IgD-negative memory B cell (primary cell): ENCODE measurements around the gene ARVCF. TPM values are rescaled to one million over a fixed set of nuclear protein-coding genes. Genes with fewer than 3 reads are reported as not detected.

Experiments used
- H3K27ac Mint-ChIP-seq, 3 donors: one replicate each; pipeline ENCODE4 v1.8.0; 2020 to 2022; ENCODE audit warnings: mild to moderate bottlenecking in 3 of 3, mixed read lengths in 3 of 3, moderate library complexity in 1 of 3
- H3K27me3 Mint-ChIP-seq: one replicate; pipeline ENCODE4 v1.8.0; 2021; ENCODE audit warnings: mixed read lengths
- H3K36me3 Mint-ChIP-seq: one replicate; pipeline ENCODE4 v1.8.0; 2020; ENCODE audit warnings: mild to moderate bottlenecking, mixed read lengths
- H3K4me1 Mint-ChIP-seq, 3 donors: one replicate each; pipeline ENCODE4 v1.8.0; 2020 to 2022; ENCODE audit warnings: mixed read lengths in 3 of 3, mild to moderate bottlenecking in 1 of 3
- H3K4me3 Mint-ChIP-seq, 4 donors: one replicate each; pipeline ENCODE4 v1.8.0; 2020 to 2022; ENCODE audit warnings: mild to moderate bottlenecking in 4 of 4, mixed read lengths in 4 of 4, moderate library complexity in 3 of 4
- H3K9me3 Mint-ChIP-seq, 3 donors: one replicate each; pipeline ENCODE4 v1.8.0; 2020 to 2021; ENCODE audit warnings: mixed read lengths in 3 of 3, mild to moderate bottlenecking in 1 of 3
- polyA plus RNA-seq: library from polyadenylated mRNA; unstranded; fragments of 300-500 nt; fragmentation: Illumina TruSeq; gene quantifications from one replicate; pipeline ENCODE4 v1.2.3, GENCODE V29; 2021

ARVCF gene
- polyA plus RNA-seq, 1 donor from 2014 or later = 0.16 TPM

GRCh38 chr22:20056161-20056560 is 39.5 kb upstream of the ARVCF start:
- Mint-ChIP-seq H3K36me3 (peaks cover 2% of the 10 kb centered on the region), H3K27me3 (no peaks in the 10 kb centered on the region), H3K9me3 (no peaks in the 10 kb centered on the region), H3K4me3 (no peak overlapping the region), H3K27ac (no peak overlapping the region), H3K4me1 (no peaks in the 10 kb centered on the region)

DNA sequence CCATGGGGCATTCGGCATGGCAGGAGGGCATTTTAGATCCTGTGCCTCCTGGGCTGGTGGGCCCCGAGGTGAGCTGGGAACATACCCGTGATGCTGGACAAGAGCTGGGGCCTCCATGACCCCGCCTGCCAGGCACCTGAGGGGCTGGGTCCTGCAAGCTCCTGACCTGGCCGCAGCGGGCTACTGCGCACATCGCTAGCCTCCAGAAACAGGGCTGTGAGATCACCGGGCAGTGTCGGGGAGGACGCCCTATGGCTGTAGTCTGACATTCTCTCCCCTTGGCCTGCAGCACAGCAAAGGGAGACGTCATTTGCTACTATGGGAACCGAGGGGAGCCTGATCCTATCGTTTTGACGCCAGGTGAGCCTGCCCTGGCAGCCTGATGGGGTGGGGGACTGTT is 39.0 kb upstream of the ARVCF start:
- Mint-ChIP-seq H3K4me1 (no peaks in the 10 kb centered on the region), H3K27me3 (no peaks in the 10 kb centered on the region), H3K36me3 (peaks cover 2% of the 10 kb centered on the region), H3K9me3 (no peaks in the 10 kb centered on the region), H3K4me3 (no peak overlapping the region), H3K27ac (no peak overlapping the region)

DNA sequence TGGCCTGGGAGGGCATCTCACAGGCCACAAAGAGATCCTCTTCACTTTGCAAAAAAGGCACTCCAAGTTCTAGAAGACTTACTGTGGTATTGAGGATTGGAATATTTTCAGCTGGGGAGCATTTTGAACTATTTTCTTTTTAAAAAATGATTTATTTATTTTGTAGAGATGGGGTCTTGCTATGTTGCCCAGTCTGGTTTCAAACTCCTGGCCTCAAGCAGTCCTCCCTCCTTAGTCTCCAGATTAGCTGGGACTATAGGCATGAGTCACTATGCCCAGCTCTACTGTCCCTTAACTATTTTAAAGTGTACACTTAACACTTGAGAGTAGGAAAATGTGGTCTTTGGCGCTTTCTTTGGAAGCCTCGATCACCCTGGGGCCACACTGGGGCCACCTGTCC is 38.5 kb upstream of the ARVCF start:
- Mint-ChIP-seq H3K36me3 (peaks cover 2% of the 10 kb centered on the region), H3K4me3 (no peak overlapping the region), H3K9me3 (no peaks in the 10 kb centered on the region), H3K27ac (no peak overlapping the region), H3K27me3 (no peaks in the 10 kb centered on the region), H3K4me1 (no peaks in the 10 kb centered on the region)

DNA sequence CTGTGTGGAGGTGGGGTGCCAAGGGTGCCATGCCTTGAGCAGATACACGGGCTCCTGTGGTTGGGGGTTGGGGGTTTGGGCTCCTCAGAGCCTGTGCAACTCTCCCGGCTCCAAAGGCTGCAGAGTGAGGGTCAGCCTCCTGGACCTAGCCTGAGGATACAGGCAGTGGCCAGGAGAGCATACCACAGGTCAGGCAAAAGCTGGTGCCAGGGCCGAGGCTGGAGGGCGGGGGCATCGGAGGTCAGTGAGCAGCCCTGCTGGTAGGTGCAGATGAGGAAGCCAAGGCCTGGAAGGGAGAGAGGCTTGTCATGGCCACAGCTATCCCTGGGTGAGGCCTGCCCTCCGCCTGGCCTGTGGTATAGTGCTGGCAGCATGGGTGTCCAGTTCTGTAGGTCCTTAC is 37.9 kb upstream of the ARVCF start:
- no peaks in the 10 kb centered on the region for H3K9me3 Mint-ChIP-seq
- H3K27ac Mint-ChIP-seq = no peak overlapping the region
- no peak overlapping the region for H3K4me3 Mint-ChIP-seq
- H3K4me1 Mint-ChIP-seq = no peaks in the 10 kb centered on the region
- peaks cover 4% of the 10 kb centered on the region for H3K36me3 Mint-ChIP-seq
- H3K27me3 Mint-ChIP-seq = no peaks in the 10 kb centered on the region

DNA sequence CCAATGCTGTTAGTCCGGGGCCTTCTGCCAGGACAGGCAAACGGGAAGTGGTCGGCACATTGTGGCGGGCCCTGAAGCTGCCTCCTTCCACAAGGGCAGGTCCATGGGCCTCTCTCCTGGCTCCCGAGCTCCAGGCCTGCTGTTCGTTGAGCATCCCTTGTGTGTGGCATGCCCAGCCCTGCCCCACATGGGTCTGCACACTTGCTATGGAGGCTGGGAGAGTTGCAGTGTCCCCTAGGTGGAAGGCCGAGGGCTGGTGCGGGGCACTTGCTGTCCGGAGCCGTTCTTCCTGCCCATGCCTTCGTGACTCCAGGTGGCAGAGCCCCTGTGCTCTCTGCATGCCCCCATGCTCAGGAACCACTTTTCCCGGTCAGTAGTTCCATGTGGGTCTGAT is 37.4 kb upstream of the ARVCF start:
- Mint-ChIP-seq H3K9me3 (no peaks in the 10 kb centered on the region), H3K27ac (no peak overlapping the region), H3K27me3 (no peaks in the 10 kb centered on the region), H3K4me1 (no peaks in the 10 kb centered on the region), H3K4me3 (no peak overlapping the region), H3K36me3 (peaks cover 6% of the 10 kb centered on the region)

DNA sequence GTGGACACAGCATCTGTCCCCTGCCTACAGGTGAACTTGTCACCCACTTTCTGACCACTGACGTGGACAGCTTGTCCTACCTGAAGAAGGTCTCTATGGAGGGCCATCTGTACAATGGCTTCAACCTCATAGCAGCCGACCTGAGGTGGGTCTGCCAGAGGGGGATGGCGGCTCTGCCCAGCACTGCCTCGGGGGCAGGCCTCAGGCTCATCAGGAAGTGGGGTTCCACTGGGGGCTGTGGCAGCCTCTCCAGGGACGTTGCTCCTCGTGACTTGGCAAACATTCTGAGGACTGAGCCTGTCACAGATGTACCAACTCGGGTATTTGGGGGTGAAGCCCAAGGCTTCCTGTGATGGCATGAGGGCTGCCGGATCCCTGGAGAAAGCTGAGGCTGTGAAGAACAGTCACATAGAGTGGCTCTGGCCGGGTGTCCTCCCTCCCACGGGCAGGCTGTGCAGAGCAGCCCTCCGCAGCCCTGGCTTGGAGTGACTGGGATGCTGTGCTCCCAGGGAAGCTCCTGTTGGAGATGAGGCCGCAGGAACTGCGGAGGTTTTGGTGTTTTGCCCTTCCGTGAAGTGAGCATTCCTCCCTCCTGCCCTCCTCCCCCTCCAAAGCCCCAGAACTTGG is 36.9 kb upstream of the ARVCF start:
- no peaks in the 10 kb centered on the region for H3K9me3 Mint-ChIP-seq
- peaks cover 10% of the 10 kb centered on the region for H3K36me3 Mint-ChIP-seq
- H3K4me3 Mint-ChIP-seq = no peak overlapping the region
- H3K27ac Mint-ChIP-seq = no peak overlapping the region
- H3K4me1 Mint-ChIP-seq = no peaks in the 10 kb centered on the region
- no peaks in the 10 kb centered on the region for H3K27me3 Mint-ChIP-seq

- H3K9me3 Mint-ChIP-seq = peaks cover 0 to 4% (median 0%) of the 10 kb centered on the region in 3 donors
- H3K36me3 Mint-ChIP-seq = peaks cover 12% of the 10 kb centered on the region
- no peaks in the 10 kb centered on the region for H3K27me3 Mint-ChIP-seq
- no peak overlapping the region for H3K27ac Mint-ChIP-seq
- no peak overlapping the region for H3K4me3 Mint-ChIP-seq
- no peaks in the 10 kb centered on the region for H3K4me1 Mint-ChIP-seq
Measured at GRCh38 chr22:20052309-20053259, 36.0 kb upstream of the ARVCF start.

DNA sequence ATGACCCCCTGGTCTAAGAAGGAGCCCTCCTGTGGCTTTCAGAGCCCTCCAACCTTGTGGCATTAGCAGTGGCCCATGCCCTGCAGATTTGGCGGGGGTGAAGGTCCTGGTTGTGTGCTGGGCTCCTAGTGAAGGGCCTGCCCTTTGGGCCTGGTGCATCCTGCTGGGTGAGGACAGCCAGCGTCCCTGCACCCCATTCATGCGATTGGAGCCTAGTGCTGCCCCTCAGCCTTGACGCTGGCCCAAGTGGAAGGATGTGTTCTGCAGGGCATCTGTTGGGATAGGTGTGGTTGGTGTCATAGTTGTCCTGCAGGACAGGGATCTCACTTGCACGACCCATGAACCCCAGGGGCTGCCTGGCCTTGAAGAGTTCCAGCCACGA is 35.3 kb upstream of the ARVCF start:
- H3K27ac Mint-ChIP-seq = no peak overlapping the region
- H3K36me3 Mint-ChIP-seq = peaks cover 12% of the 10 kb centered on the region
- peaks cover 0 to 4% (median 0%) of the 10 kb centered on the region in 3 donors for H3K9me3 Mint-ChIP-seq
- H3K27me3 Mint-ChIP-seq = no peaks in the 10 kb centered on the region
- H3K4me1 Mint-ChIP-seq = no peaks in the 10 kb centered on the region
- no peak overlapping the region for H3K4me3 Mint-ChIP-seq

DNA sequence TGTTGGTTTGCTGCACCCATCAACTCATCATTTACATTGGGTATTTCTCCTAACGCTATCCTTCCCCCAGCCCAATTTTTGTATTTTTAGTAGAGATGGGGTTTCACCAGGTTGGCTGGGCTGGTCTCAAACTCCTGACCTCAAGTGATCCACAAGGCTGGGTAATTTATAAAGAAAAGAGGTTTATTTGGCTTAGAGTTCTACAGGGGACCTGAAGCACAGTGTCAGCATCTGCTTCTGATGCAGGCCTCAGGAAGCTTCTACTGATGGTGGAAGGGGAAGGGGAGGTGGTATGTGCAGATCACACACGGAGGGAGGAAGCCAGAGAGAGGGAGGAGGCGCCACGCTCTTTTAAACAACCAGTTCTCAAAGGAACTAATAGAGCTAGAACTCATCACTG is 30.1 kb upstream of the ARVCF start:
- no peak overlapping the region for H3K4me3 Mint-ChIP-seq
- no peak overlapping the region for H3K27ac Mint-ChIP-seq
- peaks cover 14% of the 10 kb centered on the region for H3K36me3 Mint-ChIP-seq
- no peaks in the 10 kb centered on the region for H3K27me3 Mint-ChIP-seq
- H3K9me3 Mint-ChIP-seq = peaks cover 0 to 4% (median 0%) of the 10 kb centered on the region in 3 donors
- peaks cover 0 to 3% (median 3%) of the 10 kb centered on the region in 3 donors for H3K4me1 Mint-ChIP-seq

GRCh38 chr22:20044495-20045151 is 28.0 kb upstream of the ARVCF start:
- Mint-ChIP-seq H3K27me3 (no peaks in the 10 kb centered on the region), H3K4me3 (no peak overlapping the region), H3K36me3 (peaks cover 13% of the 10 kb centered on the region), H3K9me3 (peaks cover 0 to 4% (median 0%) of the 10 kb centered on the region in 3 donors), H3K27ac (no peak overlapping the region), H3K4me1 (peaks cover 3 to 4% (median 3%) of the 10 kb centered on the region in 3 donors)

GRCh38 chr22:20043997-20044342 is 27.3 kb upstream of the ARVCF start:
- Mint-ChIP-seq H3K9me3 (peaks cover 0 to 4% (median 0%) of the 10 kb centered on the region in 3 donors), H3K27ac (no peak overlapping the region), H3K36me3 (peaks cover 9% of the 10 kb centered on the region)

GRCh38 chr22:20043057-20043996 is 26.7 kb upstream of the ARVCF start:
- H3K4me1 Mint-ChIP-seq = peaks cover 3 to 4% (median 3%) of the 10 kb centered on the region in 3 donors
- H3K4me3 Mint-ChIP-seq = no peak overlapping the region
- peaks cover 3% of the 10 kb centered on the region for H3K36me3 Mint-ChIP-seq
- peaks cover 0 to 4% (median 0%) of the 10 kb centered on the region in 3 donors for H3K9me3 Mint-ChIP-seq
- no peaks in the 10 kb centered on the region for H3K27me3 Mint-ChIP-seq
- H3K27ac Mint-ChIP-seq = no peak overlapping the region

More at GRCh38 chr22:20043997-20044342, 27.3 kb upstream of the ARVCF start:
- peak overlapping the region in 1 of 4 donors; percentile 54 for H3K4me3 Mint-ChIP-seq
- peaks cover 3 to 4% (median 3%) of the 10 kb centered on the region in 3 donors for H3K4me1 Mint-ChIP-seq
- no peaks in the 10 kb centered on the region for H3K27me3 Mint-ChIP-seq

- no peak overlapping the region for H3K4me3 Mint-ChIP-seq
- H3K27me3 Mint-ChIP-seq = no peaks in the 10 kb centered on the region
- H3K36me3 Mint-ChIP-seq = no peaks in the 10 kb centered on the region
- H3K4me1 Mint-ChIP-seq = peaks cover 15 to 23% (median 21%) of the 10 kb centered on the region in 3 donors
- H3K27ac Mint-ChIP-seq = peak overlapping the region in 1 of 3 donors; percentile 53
- no peaks in the 10 kb centered on the region for H3K9me3 Mint-ChIP-seq
Measured at GRCh38 chr22:20040327-20041200, 23.9 kb upstream of the ARVCF start.
